Measurements from ENCODE around the gene VSIR.

DNA sequence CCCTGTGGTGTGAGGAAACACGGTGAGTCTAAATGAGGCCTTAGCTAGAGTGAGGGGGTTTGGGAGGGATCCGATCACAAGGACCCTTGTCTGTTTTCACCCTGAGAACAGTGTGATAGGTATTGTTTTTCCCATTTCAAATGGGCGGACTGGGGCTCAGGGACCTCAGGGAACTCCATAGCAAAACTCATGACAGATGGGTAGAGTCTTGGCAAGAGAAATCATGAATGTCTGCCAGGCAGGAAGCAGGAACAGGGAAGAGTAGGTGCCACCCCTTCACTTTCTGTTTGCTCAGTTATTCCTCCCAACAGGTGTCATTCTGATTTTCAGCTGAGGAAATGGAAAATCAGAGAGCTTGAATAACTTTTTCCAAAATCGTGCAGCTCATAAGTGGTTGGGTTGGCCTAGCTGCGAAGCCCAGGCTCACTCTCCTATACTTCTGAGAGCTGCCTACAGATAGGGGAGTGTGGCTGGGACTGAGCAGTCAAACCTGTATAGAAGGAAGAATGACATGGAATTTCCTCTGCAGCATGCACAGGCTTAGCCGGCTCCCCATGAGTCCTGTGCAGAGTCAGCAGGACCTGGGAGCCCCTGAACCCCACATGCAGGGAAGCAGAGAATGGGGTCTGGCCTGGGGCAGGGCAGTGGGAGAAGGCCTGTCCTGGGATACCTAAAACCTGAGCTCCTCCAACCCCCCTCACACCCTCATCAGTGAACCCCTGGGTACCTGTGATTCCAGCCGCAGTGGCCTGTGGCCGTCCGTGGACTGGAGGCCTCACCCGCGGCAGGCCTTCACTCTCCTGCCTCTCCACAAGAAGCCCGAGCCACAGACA lies 36.1 kb downstream of the VSIR start:
- TF ChIP-seq EZH2phosphoT487 (IDR thresholded peaks at IDR 0.05; ENCODE audit: insufficient read depth, low read depth) (no peak), EZH2 (IDR thresholded peaks at IDR 0.05; ENCODE audit: insufficient read depth, poor library complexity, severe bottlenecking) (no peak)

Measured in GM23248 (cell line).